NCI-H146 treated with DMSO at 0.1 percent for 48 hours (cell line): Measurements from ENCODE around the gene CDK11A.
"Not testable (repeated sequence)": the region's sequence is repeated elsewhere in the genome, so short reads cannot be mapped to it uniquely, and the experiment has no call there.

Source experiments
- DNase-seq: peaks from one replicate; lab custom pipeline; 2025; ENCODE audit not compliant: unreplicated experiment; lab: John Stamatoyannopoulos, UW

CDK11A gene

DNA sequence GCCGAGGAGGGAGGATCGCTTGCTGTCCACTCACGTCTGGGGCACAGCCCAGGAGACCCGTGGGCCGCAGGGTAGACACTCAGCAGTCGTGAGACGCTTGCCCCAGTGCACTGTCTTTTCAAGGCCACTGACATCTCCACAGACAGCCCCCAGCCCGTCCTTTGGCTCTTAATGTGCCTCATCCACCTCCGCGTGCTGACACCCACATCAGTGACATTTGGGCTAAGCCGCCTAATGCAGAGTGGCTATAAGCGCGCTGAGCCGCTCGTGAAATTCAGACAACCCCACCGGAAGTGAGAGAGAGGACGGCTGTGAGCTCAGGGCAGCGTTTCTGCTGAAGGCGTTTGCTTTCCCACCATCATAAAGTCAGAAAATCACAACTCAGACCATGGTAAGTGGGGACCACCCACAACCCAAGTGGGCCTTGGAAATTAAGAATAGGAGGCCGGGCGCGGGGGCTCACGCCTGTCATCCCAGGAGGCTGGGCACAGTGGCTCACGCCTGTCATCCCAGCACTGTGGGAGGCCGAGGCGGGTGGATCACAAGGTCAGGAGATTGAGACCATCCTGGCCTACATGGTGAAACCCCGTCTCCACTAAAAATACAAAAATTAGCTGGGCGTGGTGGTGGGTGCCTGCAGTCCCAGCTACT lies 40.0 kb downstream of the CDK11A start:
- DNase-seq, result no peak

DNA sequence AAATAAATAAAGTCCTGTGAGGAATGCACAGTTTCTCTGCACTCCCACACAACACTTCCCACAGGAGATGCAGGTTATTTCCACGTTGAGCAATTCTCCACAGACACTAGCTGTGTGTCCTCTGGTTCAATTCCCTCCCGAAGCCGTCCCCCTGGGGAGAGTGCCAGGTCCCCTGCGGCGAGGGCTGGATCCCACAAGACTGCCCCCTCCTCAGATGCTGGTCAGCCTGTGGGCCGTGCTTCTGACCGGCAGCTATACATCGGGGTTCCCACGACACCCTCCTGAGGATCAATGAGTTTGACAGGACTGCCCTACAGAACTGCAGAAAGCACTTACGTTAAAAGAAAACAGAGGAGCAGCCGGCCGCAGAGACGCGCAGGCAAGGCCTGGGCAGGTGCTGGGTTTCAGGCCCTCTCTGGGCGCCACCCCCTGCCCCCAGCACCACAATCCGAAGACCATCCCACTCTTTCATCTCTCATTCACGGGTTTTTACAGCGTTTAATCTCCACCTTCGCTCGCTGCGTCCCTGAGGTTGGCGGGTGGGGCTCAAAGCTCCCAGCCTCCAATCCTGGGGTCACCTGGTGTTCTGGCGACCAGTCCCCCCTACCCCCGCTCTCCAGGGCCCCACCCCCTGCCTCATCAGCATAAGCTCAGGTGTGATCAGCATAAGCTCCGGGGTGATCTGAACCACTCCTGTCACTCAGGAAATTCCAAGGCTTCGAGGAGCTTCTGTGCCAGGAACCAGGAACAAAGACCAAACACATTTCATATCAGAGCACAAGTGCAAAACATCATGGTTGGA lies 40.9 kb downstream of the CDK11A start:
- DNase-seq, result no peak

DNA sequence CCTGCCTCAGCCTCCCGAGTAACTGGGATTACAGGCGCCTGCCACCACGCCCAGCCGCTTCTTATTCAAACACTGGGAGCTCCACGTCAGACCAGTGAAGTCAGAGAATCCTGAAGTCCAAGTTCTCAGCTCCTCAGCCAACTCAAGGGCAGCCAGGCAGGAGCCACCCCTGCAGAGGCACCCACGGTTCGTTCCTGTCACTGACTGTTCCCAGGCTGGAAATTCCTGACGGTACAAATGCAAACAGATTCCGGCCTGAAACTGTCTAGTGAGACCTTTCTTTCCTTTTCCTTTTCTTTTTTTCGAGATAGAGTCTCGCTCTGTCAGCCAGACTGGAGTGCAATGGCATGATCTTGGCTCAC lies 43.3 kb downstream of the CDK11A start:
- no peak for DNase-seq

DNA sequence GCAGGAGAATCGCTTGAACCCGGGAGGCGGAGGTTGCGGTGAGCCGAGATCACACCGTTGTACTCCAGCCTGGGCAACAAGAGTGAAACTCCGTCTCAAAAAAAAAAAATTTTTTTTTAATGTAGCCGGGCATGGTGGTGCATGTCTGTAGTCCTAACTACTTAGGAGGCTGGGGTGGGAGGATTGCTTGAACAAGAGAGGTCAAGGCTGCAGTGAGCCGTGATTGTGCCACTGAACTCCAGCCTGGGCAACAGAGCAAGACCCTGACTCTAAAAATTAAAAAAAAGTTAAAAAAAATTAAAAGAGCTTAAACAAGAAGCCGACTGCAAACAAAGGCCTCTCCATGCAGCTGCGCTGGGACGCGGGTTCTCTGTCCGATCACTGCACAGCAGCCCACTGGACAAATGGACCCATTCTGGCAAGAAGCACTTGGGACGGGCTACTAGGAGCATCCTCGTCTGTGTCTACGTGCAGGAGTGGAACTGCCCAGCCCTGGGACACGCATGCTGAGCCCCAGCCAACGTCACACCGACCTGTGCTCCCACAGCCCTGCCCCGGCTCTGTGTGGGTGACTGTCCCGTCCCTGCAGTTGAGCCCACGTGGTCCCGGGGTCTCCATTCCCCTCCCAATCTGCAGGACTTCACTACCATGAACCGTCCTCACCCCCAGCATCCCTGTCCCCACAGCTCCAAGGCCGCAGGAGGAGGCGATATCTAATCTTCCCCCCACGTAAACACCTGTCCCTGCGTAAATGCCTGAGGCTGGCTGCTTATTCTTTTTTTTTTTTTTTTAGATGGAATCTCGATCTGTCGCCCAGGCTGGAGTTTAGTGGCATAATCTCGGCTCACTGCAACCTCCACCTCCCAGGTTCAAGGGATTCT lies 43.9 kb downstream of the CDK11A start:
- no peak for DNase-seq

DNA sequence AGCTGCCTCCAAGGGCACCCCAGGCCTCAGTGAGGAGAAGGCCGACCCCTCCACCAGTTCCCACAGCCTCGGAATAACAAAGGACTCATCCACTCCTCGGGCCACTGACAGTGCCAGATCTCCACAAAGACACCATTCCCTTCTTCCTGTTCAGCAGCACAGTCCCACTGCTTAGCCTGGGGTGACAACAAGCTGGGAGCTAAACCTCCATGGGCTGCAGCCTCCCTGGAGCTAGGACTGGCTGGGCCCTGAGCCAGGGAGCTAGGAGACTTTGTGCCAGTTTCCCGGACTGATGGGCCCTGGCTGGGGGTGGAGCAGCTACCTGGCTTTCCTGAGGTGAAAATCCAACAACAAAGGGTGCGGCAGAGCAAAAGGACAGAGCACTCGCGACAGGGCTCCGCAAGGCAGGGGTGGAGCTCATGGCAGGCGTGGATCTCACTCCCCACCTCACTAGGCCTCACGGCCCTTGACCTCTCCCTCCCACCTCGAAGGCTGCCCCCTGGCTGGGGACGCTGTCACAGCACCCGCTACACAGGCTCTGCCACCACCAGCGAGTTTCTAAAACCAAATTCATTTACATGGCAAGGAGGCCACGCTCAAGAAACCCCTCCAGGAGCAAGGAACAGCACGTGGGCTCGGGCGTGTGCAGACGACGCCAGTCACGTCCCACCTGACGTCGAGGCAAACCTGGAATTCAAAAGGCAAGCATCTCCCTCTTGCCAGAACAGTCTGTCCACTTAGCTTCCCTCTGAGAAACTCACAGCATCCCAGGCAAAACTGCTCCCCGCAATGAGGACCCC lies 45.4 kb downstream of the CDK11A start:
- no peak for DNase-seq

DNA sequence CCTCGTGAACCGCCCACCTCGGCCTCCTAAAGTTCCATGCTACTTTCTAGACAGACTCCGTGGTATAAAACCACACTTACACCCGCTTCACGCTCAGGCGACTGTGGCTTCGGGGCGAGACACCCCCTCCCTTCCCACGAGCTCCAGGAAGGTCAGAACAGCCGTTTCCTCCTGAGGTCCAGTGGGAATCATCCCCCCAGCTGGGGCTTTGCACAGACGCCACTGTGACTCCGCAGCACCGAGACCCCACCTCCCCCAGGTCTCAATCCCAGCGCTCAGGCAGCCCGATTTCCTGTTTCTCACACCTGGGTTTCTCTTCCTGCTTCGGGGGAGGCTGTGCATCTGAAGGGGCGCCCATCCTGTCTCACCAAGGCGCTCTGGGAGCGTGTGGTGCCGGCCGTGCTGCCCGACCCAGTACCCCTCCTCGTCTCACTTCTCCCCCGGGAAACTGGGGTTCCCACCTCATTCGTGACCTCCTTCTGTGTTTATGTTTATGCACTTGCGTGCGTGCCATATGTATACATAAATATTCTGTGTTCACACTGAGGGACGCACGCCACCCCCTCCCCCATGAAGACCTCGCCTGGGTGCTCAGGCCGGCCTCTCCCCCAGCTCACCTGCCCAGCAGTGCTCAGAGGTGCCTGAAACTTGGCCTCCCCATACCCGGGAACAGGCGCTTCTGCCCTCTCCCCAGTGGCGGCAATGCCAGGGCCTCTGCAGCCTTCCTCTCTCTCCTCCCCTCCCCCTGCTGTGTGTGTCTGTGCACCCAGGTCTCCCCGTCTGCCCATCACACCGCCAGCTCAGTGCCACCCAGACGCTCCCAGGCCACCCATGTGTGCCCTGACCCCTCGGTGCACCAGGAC lies 46.2 kb downstream of the CDK11A start:
- no peak for DNase-seq

DNA sequence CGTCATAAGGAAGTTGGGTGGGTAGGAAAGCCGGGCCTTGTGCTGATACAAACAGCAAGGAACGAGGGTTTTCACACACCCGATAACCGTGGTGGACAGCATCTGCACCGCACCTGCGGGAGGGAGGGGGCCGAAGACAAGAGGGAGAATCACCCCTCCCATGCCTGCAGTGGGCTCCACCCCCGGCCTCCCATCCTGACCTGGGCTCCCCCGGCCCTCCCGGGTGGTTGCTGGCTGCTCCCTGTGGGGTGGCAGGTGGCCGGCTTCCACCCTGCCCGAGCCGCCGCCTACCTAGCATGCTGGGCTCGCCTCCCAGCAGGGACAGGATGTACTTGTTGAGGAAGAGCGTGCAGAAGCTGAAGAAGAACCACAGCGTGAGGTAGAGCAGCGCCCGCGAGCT lies 48.1 kb downstream of the CDK11A start:
- DNase-seq, result not testable (repeated sequence)

DNA sequence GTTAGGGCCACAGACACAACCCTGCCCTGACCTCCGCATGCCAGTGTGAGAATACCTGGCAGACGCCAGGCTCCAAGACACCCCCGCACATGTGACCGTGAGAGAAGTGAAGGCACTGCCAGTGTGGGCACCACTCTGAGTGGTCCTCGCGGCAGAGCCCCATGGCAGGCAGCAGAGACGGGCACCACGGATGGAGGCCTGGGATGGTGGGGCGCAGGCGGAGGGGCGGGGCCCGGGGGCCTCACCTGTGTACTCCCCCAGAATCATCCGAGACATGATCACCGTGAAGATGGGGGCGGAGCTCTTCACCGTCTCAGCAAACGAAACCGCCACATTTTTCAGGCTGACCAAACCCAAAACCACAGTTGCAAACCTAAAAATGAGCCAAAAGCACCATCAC lies 48.9 kb downstream of the CDK11A start:
- not testable (repeated sequence) for DNase-seq

DNA sequence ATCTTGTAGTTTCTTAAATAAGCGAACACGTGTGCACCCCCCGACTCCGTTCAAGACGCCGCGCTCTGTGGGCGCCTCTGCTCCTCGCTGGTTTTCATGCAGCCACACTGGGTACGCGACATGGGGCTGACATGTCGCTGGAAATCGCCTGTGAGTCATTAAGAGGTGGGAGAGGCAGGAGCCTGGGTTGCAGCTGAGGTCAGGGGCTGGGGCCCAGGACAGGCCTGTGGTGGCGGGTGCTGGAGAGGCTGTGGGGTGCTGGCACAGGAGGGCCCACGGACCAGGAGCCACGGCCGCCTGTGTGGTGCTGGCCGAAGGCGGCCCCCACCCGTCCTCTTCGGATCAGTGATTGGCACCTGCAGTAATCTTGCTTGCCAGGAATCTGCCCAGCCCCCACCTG lies 49.4 kb downstream of the CDK11A start:
- DNase-seq, result not testable (repeated sequence)

DNA sequence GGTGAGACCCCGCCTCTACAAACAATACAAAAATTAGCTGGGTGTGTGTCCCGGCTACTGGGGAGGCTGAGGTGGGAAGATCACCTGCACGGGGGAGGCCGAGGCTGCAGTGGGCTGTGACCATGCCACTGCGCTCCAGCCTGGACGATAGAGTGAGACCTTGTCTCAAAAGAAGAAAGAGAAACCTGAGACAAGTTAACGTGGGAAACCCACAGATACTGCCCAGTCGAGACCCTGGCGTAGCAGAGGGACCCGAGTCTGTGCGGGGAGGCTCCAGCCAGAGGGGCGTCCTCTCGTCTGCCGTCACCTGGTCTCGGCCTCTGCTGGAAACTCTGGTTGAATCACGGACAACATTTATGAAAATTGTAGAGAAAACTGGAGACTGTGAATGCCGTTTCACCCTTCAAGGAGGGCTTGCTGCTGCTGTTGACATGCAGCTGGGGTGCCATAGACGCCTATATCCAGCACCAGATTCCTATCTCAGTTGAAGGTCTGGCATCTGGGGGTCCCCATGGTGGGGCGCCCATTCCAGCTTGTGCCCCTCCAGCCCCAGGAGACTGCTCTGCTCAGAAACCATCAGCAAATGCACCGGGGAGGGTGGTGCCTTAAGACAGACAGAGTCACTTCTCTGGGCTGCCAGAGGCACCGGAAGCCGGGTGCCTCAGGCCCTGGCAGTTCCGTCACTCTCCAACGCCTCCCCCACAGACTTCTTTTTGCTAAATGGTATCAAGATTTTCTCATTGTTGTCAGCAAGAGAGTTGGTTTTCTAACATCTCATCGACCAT lies 51.8 kb downstream of the CDK11A start:
- no peak for DNase-seq

DNA sequence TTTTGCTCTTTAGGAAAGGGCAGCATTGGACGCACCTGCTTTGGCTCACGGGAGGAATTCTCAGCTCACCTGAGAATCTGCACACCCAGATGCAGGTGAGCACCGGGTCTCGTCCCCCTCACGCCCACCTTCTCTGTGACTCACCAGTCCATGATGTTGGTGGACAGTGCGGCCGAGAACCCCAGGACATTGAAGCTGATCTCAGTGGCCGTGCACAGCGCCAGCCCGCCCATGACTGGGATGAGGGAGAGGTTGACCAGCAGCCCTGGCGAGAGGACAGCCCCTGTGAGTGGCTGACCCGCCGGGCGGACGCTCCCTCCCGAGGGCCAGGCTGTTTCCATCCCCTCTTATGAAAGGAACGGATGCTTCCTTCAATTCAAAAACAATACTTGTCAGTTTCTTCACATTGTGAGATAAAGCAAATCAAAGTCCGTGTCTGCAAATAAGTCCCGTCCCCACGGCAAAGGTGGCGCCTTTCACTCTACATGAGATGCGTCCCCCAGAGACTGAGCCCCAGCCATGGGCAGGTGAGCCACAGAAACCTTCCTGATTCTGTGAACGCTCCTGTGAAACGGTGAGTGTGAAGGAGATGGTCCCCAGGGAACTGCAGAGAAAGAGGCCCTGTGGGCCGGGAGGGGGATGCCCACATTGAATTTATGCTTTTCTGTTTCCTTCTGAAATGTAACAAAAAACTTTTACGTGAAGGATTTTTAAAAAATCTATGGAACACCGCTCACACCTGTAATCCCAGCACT lies 52.6 kb downstream of the CDK11A start:
- no peak for DNase-seq

DNA sequence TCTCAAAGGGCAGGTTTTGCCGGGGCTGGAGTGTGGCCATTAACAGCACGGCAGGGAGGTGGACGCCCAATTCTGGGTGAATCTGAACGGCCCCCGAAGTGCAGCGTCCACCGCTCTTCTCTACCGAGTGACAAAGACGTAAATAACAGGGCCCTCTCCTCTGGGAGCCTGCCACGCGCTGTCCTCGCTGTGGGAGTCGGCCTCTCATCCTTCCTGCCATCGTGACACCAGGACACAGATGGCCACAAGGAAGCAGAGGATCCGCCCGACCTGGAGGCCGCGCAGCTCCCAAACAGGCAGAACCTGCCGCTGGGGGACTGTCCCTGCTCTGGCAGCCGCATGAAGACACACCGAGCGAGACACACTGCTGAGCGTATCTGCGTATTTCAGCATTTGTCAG lies 53.3 kb downstream of the CDK11A start:
- no peak for DNase-seq

DNA sequence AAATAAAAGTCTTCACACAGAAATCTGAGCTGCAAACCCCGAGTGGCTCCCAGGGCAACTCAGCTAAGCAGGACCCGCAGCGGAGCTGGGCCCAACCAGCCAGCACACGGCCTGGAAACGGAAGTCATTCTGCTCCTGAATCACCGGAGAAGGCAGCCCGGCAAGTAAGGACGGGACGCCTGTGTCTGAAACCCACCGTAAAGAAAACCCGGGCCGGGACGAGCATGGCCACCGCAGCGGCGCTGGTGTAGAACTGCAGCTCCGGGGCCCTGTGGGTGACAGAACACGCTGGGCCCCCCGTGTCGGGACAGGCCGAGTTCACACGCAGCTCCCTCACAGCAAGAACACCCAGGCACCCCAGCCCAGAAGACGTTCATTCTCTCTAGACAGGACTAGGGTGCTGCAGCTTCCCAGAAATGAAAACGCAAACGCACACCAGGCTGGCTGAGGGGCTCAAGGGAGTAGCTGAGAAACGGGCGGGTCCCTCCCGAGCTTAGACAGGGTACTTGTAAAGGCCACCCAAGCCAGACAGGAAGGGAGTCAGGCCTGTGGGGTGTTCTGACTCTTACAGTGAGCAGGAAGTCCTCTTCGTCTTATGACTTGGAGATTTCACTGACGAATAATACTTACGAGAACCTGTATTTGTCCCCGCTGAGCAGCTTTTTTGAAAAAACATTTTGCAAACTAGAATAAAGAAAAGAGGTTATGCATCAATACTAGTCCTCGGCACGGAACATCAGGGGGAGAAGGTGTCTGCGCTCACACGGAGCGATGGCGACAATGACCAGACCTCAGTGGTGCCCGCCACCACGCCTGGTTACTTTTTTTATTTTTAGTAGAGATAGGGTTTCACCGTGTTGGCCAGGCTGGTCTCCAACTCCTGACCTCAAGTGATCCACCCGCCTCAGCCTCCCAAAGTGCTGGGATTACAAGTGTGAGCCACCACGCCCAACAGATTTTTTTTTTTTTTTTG lies 54.4 kb downstream of the CDK11A start:
- no peak for DNase-seq

DNA sequence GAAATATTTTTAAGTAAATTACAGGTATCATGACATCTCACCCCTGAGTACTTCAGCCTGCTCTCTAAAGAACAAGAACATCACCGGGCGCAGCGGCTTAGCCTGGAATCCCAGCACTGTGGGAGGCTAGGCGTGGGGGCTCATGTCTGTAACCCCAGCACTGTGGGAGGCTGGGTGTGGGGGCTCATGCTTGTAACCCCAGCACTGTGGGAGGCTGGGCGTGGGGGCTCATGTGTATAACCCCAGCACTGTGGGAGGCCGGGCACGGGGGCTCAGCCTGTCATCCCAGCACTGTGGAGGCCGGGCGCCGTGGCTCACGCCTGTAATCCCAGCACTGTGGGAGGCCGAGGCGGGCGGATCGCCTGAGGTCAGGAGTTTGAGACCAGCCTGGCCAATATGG lies 57.6 kb downstream of the CDK11A start:
- DNase-seq, result no peak

DNA sequence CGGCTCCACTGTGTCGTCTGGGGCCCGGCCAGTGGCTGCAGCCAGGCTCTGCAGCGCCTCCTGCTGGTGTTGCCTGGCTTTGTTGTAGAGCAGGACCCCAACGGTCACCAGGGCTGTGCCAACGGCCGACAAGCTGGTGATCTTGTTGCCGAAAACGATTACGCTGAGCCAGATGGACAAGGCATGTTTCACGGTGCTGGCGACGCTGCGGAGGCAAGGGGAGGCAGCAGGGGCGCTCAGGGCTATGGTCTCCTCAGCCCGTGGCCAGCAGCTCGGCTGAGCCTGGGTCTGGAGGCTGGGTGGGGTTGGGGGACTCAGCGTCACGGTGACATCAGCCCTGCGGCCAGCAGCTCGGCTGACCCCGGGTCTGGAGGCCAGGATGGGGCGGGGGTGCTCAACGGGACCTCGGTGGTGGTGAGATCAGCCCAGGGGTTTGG lies 58.3 kb downstream of the CDK11A start:
- no peak for DNase-seq

DNA sequence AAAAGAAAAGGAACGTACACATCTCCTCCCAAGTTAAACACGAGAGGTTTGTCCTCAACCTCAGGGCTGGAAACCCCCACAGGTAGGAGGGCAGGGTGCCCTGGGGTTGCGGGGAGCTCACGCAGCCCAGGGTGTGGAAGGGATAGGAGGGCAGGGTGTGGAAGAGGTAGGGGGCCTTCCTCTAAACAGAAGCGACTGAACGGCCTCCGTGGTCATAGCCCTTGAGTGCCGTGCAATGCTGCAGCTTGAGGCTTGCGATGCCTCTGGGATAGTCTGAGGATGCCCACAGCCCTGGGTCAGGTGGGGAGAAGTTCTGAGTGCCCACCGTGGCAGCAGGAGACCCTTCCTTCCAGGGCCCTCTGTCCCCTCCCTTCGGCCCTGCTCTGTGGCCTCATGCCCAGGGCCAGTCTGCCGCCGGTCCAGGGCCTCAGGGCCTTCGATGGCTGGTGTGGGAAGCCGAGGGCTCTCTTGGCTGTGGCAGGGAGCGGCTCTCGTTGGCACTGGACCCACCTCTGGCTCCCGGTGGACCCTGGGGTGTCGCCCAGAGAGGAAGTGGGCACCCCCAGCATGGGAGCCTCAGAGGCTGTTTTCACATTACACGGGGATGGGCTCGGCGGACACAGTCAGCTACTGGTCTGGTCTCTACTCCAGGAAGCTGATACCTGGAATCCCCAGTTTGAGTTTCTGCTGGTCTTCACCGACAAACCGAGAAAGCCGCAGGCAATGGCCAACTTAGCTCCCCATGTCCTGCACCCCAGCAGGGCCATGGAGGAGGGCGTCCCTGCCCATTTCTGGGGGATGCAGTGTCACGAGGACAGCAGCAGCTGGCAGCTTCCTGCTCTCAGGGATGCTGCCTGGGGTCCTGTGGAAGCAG lies 59.0 kb downstream of the CDK11A start:
- no peak for DNase-seq
